ENCODE measurements around the gene BTN2A1. TPM values are rescaled to one million over a fixed set of nuclear protein-coding genes. Genes with fewer than 3 reads are reported as not detected.

Gene BTN2A1
- total RNA-seq, 2 experiments from 2014 or later: 45.2 to 46.7 TPM

- Mint-ChIP-seq H3K4me1 (peaks cover 19% of the 10 kb centered on the region), H3K9me3 (no peaks in the 10 kb centered on the region), H3K4me3 (no peak overlapping the region), H3K27me3 (no peaks in the 10 kb centered on the region), H3K36me3 (peaks cover 16% of the 10 kb centered on the region), H3K27ac (no peak overlapping the region)
- POLR2A ChIA-PET: interaction anchor here (0.7 kb wide), 1 partner anchor 243 kb away, joined by 3 read pairs; no protein-coding TSS in a partner anchor
- ATAC-seq (ENCODE audit: low read depth) (no peak), DNase-seq (no peak)
Observed at GRCh38 chr6:26477426-26477825, 19.7 kb downstream of the BTN2A1 start.

- peak overlapping the region; percentile 12 for H3K27ac Mint-ChIP-seq
- POLR2A ChIA-PET: no interaction called here
- no peak for DNase-seq
- no peak overlapping the region for H3K4me3 Mint-ChIP-seq
- no peak for ATAC-seq (ENCODE audit: low read depth)
- H3K9me3 Mint-ChIP-seq: no peaks in the 10 kb centered on the region
- no peaks in the 10 kb centered on the region for H3K27me3 Mint-ChIP-seq
- peaks cover 11% of the 10 kb centered on the region for H3K4me1 Mint-ChIP-seq
- H3K36me3 Mint-ChIP-seq: peaks cover 12% of the 10 kb centered on the region
Observed at GRCh38 chr6:26478100-26478984, 20.6 kb downstream of the BTN2A1 start.

GRCh38 chr6:26478985-26479278 lies 21.2 kb downstream of the BTN2A1 start:
- H3K9me3 Mint-ChIP-seq: no peaks in the 10 kb centered on the region
- H3K36me3 Mint-ChIP-seq: peaks cover 12% of the 10 kb centered on the region
- DNase-seq: no peak
- POLR2A ChIA-PET: no interaction called here
- no peak for ATAC-seq (ENCODE audit: low read depth)
- H3K4me1 Mint-ChIP-seq: peaks cover 9% of the 10 kb centered on the region
- no peak overlapping the region for H3K4me3 Mint-ChIP-seq
- no peaks in the 10 kb centered on the region for H3K27me3 Mint-ChIP-seq
- H3K27ac Mint-ChIP-seq: no peak overlapping the region

- POLR2A ChIA-PET: interaction anchor here (0.7 kb wide), 1 partner anchor 51 kb away, joined by 5 read pairs; no protein-coding TSS in a partner anchor
- H3K27ac Mint-ChIP-seq: no peak overlapping the region
- H3K9me3 Mint-ChIP-seq: peaks cover 4% of the 10 kb centered on the region
- H3K27me3 Mint-ChIP-seq: no peaks in the 10 kb centered on the region
- H3K36me3 Mint-ChIP-seq: peaks cover 3% of the 10 kb centered on the region
- DNase-seq (no peak), ATAC-seq (ENCODE audit: low read depth) (no peak)
- peaks cover 3% of the 10 kb centered on the region for H3K4me1 Mint-ChIP-seq
- no peak overlapping the region for H3K4me3 Mint-ChIP-seq
Observed at GRCh38 chr6:26482338-26482737, 24.6 kb downstream of the BTN2A1 start.

- ATAC-seq (ENCODE audit: low read depth) (no peak), DNase-seq (no peak)
- Mint-ChIP-seq H3K27me3 (no peaks in the 10 kb centered on the region), H3K27ac (no peak overlapping the region), H3K9me3 (peaks cover 11% of the 10 kb centered on the region), H3K4me3 (no peak overlapping the region), H3K36me3 (peaks cover 5% of the 10 kb centered on the region), H3K4me1 (peaks cover 3% of the 10 kb centered on the region)
- POLR2A ChIA-PET: no interaction called here
Observed at GRCh38 chr6:26483727-26484126, 26.0 kb downstream of the BTN2A1 start.

GRCh38 chr6:26484161-26484560 lies 26.4 kb downstream of the BTN2A1 start:
- Mint-ChIP-seq H3K4me3 (no peak overlapping the region), H3K9me3 (peaks cover 11% of the 10 kb centered on the region), H3K36me3 (peaks cover 6% of the 10 kb centered on the region), H3K4me1 (peaks cover 3% of the 10 kb centered on the region), H3K27me3 (no peaks in the 10 kb centered on the region), H3K27ac (no peak overlapping the region)
- ATAC-seq (ENCODE audit: low read depth): no peak
- POLR2A ChIA-PET: interaction anchor here (0.6 kb wide), 1 partner anchor 211 kb away, joined by 3 read pairs; a partner anchor contains a TSS
- DNase-seq: no peak

- Mint-ChIP-seq H3K27ac (no peak overlapping the region), H3K27me3 (no peaks in the 10 kb centered on the region), H3K9me3 (peaks cover 11% of the 10 kb centered on the region), H3K4me3 (no peak overlapping the region), H3K36me3 (peaks cover 6% of the 10 kb centered on the region), H3K4me1 (peaks cover 4% of the 10 kb centered on the region)
- POLR2A ChIA-PET: interaction anchor here (0.9 kb wide), 1 partner anchor 11 kb away, joined by 4 read pairs; no protein-coding TSS in a partner anchor
- DNase-seq (no peak), ATAC-seq (ENCODE audit: low read depth) (no peak)
Observed at GRCh38 chr6:26485112-26485780, 27.5 kb downstream of the BTN2A1 start.

- H3K27ac Mint-ChIP-seq: no peak overlapping the region
- POLR2A ChIA-PET: no interaction called here
- ATAC-seq (ENCODE audit: low read depth): no peak
- H3K9me3 Mint-ChIP-seq: peaks cover 11% of the 10 kb centered on the region
- H3K36me3 Mint-ChIP-seq: peaks cover 6% of the 10 kb centered on the region
- H3K27me3 Mint-ChIP-seq: no peaks in the 10 kb centered on the region
- H3K4me3 Mint-ChIP-seq: no peak overlapping the region
- DNase-seq: no peak
- H3K4me1 Mint-ChIP-seq: peaks cover 3% of the 10 kb centered on the region
Observed at GRCh38 chr6:26486358-26486757, 28.6 kb downstream of the BTN2A1 start.

GRCh38 chr6:26487466-26487865 lies 29.7 kb downstream of the BTN2A1 start:
- Mint-ChIP-seq H3K27me3 (no peaks in the 10 kb centered on the region), H3K27ac (no peak overlapping the region), H3K36me3 (peaks cover 6% of the 10 kb centered on the region), H3K9me3 (peaks cover 11% of the 10 kb centered on the region), H3K4me3 (no peak overlapping the region), H3K4me1 (peaks cover 3% of the 10 kb centered on the region)
- no peak for DNase-seq
- ATAC-seq (ENCODE audit: low read depth): no peak
- POLR2A ChIA-PET: interaction anchor here (1.1 kb wide), 1 partner anchor 13 kb away, joined by 3 read pairs; no protein-coding TSS in a partner anchor

GRCh38 chr6:26489996-26490964 lies 32.5 kb downstream of the BTN2A1 start:
- Mint-ChIP-seq H3K4me1 (peaks cover 20% of the 10 kb centered on the region), H3K36me3 (peaks cover 6% of the 10 kb centered on the region), H3K27ac (no peak overlapping the region), H3K4me3 (no peak overlapping the region), H3K27me3 (no peaks in the 10 kb centered on the region), H3K9me3 (peaks cover 11% of the 10 kb centered on the region)
- ATAC-seq (ENCODE audit: low read depth): no peak
- POLR2A ChIA-PET: interaction anchor here (1.1 kb wide), 1 partner anchor 11 kb away, joined by 3 read pairs; no protein-coding TSS in a partner anchor
- no peak for DNase-seq

- Mint-ChIP-seq H3K27me3 (peaks cover 5% of the 10 kb centered on the region), H3K4me1 (peaks cover 20% of the 10 kb centered on the region), H3K4me3 (no peak overlapping the region), H3K27ac (no peak overlapping the region), H3K9me3 (peaks cover 9% of the 10 kb centered on the region), H3K36me3 (peaks cover 6% of the 10 kb centered on the region)
- DNase-seq (no peak), ATAC-seq (ENCODE audit: low read depth) (no peak)
- POLR2A ChIA-PET: interaction anchor here (0.6 kb wide), 1 partner anchor 46 kb away, joined by 3 read pairs; no protein-coding TSS in a partner anchor
Observed at GRCh38 chr6:26491604-26492003, 33.8 kb downstream of the BTN2A1 start.

GRCh38 chr6:26493258-26493657 lies 35.5 kb downstream of the BTN2A1 start:
- ATAC-seq (ENCODE audit: low read depth): peak; percentile 71
- H3K9me3 Mint-ChIP-seq: no peaks in the 10 kb centered on the region
- DNase-seq: no peak
- H3K27ac Mint-ChIP-seq: peak overlapping the region; percentile 9
- peaks cover 5% of the 10 kb centered on the region for H3K27me3 Mint-ChIP-seq
- POLR2A ChIA-PET: interaction anchor here (0.6 kb wide), 1 partner anchor 165 kb away, joined by 3 read pairs; no protein-coding TSS in a partner anchor
- H3K4me1 Mint-ChIP-seq: peaks cover 23% of the 10 kb centered on the region
- peaks cover 1% of the 10 kb centered on the region for H3K36me3 Mint-ChIP-seq
- no peak overlapping the region for H3K4me3 Mint-ChIP-seq

- H3K27me3 Mint-ChIP-seq: peaks cover 5% of the 10 kb centered on the region
- H3K27ac Mint-ChIP-seq: peak overlapping the region; percentile 70
- no peak for ATAC-seq (ENCODE audit: low read depth)
- POLR2A ChIA-PET: interaction anchor here (1.0 kb wide), 1 partner anchor 20 kb away, joined by 5 read pairs; no protein-coding TSS in a partner anchor
- no peaks in the 10 kb centered on the region for H3K9me3 Mint-ChIP-seq
- H3K4me1 Mint-ChIP-seq: peaks cover 23% of the 10 kb centered on the region
- H3K36me3 Mint-ChIP-seq: no peaks in the 10 kb centered on the region
- peak overlapping the region; percentile 52 for H3K4me3 Mint-ChIP-seq
- DNase-seq: no peak
Observed at GRCh38 chr6:26494117-26494516, 36.4 kb downstream of the BTN2A1 start.
